COLO668 (cell line): ENCODE results near the gene ASAP2.
"Not testable (repeated sequence)": the region's sequence is repeated elsewhere in the genome, so short reads cannot be mapped to it uniquely, and the experiment has no call there.

Experiments
- DNase-seq: peaks from one replicate; lab custom pipeline; 2025; ENCODE audit not compliant: unreplicated experiment; lab: John Stamatoyannopoulos, UW

ASAP2 gene

GRCh38 chr2:9250091-9250490 lies 43.5 kb downstream of the ASAP2 start:
- no peak for DNase-seq

GRCh38 chr2:9250498-9251153 lies 44.0 kb downstream of the ASAP2 start:
- DNase-seq, result no peak

GRCh38 chr2:9251154-9252001 lies 44.8 kb downstream of the ASAP2 start:
- no peak for DNase-seq

- no peak for DNase-seq
Measured at GRCh38 chr2:9252002-9252357, 45.4 kb downstream of the ASAP2 start.

- no peak for DNase-seq
Measured at GRCh38 chr2:9255416-9255815, 48.8 kb downstream of the ASAP2 start.

GRCh38 chr2:9256147-9256546 lies 49.5 kb downstream of the ASAP2 start:
- DNase-seq, result no peak

DNA sequence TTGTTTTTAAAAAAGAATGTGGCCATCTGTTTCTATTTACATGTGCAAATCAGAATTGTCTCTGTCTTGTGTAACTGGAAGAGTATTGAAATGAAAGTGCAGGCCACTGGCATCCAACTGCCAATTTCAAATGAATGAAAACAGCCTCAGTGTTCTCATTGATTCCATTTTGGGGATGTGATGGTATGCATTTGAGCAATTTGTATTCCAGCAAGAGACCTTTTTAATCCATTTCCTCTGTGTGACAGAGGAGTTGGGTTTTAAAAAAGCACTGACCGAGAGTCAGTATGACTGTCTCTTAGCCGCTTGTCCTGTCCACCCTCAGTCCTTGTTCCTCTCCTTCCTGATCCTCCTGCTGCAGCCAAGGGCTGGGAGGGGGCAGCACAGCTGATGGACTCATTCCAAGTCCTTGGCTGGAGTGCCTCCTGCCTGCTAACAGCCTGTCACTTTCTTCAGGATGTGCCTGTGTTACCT lies 50.0 kb downstream of the ASAP2 start:
- DNase-seq, result no peak

DNA sequence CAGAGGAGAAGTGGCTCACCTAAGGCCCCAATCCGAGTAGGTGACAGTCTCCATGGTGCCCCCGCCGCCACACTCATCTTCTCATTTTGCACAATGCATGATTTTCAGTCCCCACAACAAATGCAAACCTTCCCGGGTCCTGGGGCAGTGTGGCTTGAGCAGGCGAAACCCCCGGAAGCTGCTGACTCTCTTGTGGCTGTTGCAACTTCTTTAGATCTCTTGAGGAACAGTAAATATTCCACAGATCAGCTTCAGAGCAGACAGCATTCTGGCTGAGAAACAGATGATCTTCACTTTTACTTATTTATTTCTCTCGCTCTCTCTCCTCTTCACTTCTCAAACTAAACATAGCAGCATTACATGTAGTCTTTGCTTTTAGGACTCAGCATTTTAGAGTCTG lies 51.9 kb downstream of the ASAP2 start:
- no peak for DNase-seq

GRCh38 chr2:9258953-9259399 lies 52.4 kb downstream of the ASAP2 start:
- no peak for DNase-seq

- DNase-seq, result no peak
Measured at GRCh38 chr2:9260464-9260918, 53.9 kb downstream of the ASAP2 start.

DNA sequence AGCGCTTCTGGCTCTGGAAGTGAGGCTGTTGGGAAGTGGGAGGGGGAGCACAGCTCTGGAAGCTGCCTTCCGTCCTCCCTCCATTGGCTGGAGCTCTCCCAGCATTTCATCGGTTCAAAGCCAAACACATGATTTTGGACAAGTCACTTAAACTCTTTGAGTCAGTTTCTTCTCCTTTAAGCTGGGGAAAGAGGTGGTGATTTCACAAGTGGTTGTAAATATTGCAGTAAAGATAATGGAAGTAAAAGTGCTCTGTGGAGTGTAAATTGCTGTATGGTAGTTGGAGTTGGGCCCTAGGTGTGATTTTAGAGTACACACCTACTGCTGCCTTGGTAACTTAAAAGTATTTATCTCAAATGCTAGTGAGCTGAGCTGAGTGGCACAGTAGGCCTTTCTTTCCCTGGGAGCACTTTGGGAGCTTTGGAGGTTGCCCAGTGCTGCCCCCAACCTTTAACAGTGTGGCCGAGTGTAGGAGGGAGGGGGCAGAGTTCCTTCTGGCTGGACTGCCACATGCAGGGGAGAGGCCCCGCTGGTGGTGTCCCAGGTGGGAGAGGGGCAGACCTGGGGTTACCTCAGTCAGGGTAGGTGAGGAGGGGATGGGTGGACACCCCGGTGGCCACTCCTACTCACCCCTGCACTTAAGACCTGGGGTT lies 54.7 kb downstream of the ASAP2 start:
- DNase-seq, result no peak

GRCh38 chr2:9262671-9263171 lies 56.1 kb downstream of the ASAP2 start:
- no peak for DNase-seq

- DNase-seq, result no peak
Measured at GRCh38 chr2:9263428-9263827, 56.8 kb downstream of the ASAP2 start.

GRCh38 chr2:9264301-9264700 lies 57.7 kb downstream of the ASAP2 start:
- DNase-seq, result no peak

- DNase-seq, result no peak
Measured at GRCh38 chr2:9266711-9267110, 60.1 kb downstream of the ASAP2 start.

GRCh38 chr2:9267286-9267685 lies 60.7 kb downstream of the ASAP2 start:
- not testable (repeated sequence) for DNase-seq

DNA sequence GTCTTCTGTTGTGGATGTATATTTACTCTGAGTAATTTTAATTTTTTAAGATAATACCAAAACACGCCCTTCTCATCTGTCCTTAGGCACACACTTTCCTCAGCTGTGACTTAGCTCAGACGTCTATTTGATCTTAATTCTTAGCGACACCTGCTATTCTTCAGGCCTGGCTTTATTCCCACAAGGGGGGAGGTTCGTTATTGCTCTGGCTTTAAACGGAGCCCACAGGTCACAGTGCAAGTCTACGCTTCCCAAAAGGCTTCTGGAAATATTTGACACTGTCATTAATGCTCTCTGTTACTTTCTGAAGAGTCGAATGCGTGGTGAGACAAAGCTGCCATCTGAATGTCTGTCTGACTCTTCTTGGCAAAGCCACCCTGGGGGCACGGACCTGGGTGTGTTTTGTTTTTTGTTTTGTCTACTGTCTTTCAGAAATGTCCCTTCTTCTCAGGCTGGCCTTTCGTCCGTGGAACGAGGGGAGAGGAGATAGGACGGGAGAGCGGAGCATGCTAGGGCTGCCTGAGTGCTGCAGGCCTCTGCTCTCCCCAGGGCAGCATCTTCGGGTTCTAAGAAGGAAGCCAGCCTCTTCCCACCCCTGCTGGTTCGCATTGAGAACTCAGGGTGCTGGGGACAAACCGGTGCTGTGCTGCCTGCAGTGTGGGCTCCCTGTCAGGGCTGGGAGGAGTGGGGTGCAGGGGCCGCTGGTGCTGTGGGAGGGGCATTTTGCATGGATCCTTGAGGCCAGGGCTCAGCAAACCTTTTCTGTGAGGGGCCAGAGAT lies 61.9 kb downstream of the ASAP2 start:
- no peak for DNase-seq

DNA sequence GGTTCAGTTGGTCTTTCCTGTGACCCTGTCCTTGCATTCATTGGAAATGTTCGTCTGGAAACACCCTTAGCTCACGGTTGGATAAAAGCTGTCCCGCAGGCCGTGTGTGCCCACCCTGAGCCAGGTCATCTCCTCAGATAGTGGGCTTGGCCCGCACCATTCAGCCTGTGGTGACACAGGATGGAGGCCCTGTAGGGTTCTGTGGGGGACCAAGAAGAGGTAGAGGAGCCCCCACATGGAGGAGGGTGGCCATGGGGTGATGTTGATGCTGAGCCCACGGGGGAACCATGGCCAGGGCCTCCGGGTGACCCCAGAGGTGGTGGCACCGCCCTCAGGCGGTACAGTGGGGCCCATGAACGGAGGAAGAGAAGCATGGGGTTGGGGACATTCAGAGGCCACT lies 62.7 kb downstream of the ASAP2 start:
- DNase-seq, result no peak

DNA sequence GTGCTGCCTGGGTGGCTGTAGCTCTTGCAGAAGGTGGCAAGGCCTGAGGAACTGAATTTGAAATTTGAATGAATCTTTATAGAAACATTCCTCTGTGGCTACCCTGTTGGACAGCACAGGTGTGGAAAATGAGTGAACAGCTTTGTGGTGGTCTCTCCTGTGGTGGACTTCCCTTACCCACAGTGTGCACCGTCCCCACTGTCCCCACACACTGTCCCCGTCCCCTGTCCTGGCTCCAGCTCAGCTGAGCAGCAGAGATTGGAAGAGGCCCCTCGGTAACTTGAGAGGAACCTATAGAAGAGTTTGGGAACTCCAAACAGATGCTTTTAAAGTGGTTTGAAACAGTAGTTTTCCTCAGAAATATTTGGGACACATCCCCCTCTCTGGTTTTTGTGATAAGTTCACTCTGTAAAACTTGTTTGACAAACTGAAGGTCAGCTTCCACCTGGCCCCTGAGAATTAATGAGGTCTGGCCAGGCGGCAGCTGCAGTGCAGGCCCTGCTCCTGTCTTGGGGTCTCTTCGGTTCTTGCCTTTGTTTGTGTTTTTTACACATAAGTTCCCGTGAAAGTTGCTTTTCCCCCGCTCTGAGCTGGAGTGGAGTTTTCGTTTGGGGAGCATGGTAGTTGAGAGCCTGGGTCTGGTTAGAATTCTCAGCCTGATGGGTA lies 63.2 kb downstream of the ASAP2 start:
- no peak for DNase-seq

DNA sequence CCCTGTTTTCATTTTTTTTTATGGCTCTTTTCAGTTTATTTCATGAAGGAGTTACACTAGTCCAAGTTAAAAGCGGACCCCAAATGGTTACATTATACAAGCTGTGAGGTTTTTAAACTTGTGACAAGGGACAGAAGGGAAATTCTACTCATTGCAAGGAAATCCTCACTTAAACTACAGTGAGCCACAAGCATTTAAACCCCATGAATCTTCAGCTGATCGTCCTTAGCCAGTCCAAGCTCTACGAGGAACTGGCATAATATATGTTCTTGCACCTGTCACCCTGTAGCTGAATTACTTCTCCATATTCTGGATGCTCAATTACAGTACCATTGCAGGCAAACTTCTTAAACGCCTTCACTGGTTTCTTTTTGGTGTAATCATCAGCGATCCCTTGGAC lies 64.5 kb downstream of the ASAP2 start:
- no peak for DNase-seq
